GM20000 (cell line): Measurements from ENCODE around the gene FBXL17.

Experiments used
- DNase-seq: peaks from one replicate; pipeline ENCODE4 v3.0.0; 2012; ENCODE audit warnings: low spot score
- TF ChIP-seq, protein P1 (sequence below): IDR thresholded peaks from 2 replicates; pipeline ENCODE4 v1.5.1; 2012; ENCODE audit warnings: mild to moderate bottlenecking, control low read depth; ENCODE audit errors: extremely low read depth, missing control alignments

The FBXL17 gene

DNA sequence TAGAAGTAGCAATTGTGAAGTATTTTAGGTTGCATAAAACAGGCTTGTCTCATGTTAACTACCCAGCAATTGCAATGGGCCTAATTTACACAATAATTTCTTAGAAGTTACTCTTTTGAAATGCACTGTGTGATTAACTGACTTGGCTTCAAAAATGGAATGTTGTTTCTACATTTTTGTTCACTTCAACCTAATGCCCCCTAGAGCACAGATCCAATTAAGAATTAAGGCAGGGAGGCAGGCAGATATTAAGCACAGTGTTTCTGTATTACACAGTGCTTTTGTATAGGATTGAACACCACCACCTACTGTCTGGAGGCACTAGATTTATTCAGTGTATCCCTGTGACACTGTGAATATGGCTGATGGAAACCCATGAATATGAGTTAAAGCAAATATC, 302.1 kb downstream of the FBXL17 start:
- DNase-seq = no peak
- TF ChIP-seq, protein P1, sequence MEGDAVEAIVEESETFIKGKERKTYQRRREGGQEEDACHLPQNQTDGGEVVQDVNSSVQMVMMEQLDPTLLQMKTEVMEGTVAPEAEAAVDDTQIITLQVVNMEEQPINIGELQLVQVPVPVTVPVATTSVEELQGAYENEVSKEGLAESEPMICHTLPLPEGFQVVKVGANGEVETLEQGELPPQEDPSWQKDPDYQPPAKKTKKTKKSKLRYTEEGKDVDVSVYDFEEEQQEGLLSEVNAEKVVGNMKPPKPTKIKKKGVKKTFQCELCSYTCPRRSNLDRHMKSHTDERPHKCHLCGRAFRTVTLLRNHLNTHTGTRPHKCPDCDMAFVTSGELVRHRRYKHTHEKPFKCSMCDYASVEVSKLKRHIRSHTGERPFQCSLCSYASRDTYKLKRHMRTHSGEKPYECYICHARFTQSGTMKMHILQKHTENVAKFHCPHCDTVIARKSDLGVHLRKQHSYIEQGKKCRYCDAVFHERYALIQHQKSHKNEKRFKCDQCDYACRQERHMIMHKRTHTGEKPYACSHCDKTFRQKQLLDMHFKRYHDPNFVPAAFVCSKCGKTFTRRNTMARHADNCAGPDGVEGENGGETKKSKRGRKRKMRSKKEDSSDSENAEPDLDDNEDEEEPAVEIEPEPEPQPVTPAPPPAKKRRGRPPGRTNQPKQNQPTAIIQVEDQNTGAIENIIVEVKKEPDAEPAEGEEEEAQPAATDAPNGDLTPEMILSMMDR = no peak

DNA sequence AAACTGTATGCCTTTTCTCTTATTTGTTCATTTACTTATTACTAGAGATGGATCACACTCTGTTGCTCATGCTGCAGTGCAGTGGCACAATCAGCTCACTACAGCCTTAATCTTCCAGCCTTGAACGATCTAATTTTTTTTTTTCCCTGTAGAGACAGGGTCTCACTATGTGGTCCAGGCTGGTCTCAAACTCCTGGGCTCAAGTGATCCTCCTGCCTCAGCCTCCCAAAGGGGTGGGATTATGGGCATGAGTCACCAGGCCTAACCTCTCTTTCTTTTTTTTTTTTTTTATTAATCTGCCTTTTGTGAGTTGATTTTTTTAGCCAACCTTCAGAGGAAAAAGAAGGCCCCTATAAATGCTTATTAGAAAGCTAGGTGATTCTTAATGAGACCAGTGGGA, 303.0 kb downstream of the FBXL17 start:
- DNase-seq = no peak
- TF ChIP-seq, protein P1 = no peak

GRCh38 chr5:108078345-108078744, 303.6 kb downstream of the FBXL17 start:
- TF ChIP-seq, protein P1 = no peak
- no peak for DNase-seq

GRCh38 chr5:108074626-108075025, 307.3 kb downstream of the FBXL17 start:
- TF ChIP-seq, protein P1 = no peak
- no peak for DNase-seq

- TF ChIP-seq, protein P1 = no peak
- no peak for DNase-seq
These were observed 317.6 kb downstream of the FBXL17 start for GRCh38 chr5:108064302-108064701.

GRCh38 chr5:108061941-108062340, 320.0 kb downstream of the FBXL17 start:
- TF ChIP-seq, protein P1 = no peak
- no peak for DNase-seq

GRCh38 chr5:108060340-108060739, 321.6 kb downstream of the FBXL17 start:
- TF ChIP-seq, protein P1 = no peak
- DNase-seq = no peak
